HG03442 (cell line): Measurements from ENCODE around the gene FBXL16.
"Not testable (repeated sequence)": the region's sequence is repeated elsewhere in the genome, so short reads cannot be mapped to it uniquely, and the experiment has no call there.

Experiments
- ATAC-seq: cut with Tn5 transposase; IDR thresholded peaks from one replicate; pipeline ENCODE4 v1.9.1; 2021; ENCODE audit warnings: mild to moderate bottlenecking, moderate library complexity; ENCODE audit not compliant: unreplicated experiment

FBXL16 gene

DNA sequence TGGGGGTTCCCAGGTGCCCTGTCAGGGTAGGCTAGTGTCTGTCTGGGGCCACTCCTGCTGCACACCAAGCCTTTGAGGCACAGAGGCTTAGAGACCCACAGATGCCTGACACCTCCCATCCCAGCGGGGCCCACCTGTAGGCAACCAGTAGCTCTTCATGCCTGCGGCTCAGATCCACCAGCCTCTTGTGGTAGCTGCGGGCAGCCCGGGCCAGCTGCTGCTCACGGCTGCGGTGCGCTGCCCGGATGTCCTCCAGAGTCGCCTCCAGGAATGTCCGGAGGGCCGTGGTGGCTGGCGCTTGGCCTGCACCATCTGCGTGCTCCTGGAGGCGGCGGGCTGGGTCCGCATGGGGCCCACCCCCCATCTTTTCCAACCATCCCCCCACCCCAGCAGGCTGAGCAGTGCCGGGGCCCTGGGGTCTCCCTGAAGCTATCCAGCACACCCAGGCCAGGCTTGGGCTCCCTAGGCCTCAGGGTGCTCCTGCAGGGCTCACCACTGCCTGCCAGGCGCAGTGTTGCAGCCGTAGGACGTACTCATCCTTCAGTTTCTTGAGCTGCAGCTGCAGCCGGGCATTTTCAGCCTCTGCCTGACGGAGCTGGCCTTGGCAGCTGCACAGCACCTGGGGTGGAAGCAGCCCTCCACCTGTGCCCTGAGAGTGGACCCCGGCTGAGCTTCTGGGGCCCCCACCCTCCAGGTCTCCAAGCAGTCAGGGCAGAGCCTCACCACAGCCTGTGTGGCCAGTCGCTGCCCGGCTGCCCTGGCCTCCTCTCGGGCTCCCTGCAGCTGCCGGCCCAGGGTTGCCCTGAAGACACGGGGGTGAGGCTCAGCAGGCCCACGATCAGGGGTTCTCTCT, 18.8 kb upstream of the FBXL16 start:
- no peak for ATAC-seq

DNA sequence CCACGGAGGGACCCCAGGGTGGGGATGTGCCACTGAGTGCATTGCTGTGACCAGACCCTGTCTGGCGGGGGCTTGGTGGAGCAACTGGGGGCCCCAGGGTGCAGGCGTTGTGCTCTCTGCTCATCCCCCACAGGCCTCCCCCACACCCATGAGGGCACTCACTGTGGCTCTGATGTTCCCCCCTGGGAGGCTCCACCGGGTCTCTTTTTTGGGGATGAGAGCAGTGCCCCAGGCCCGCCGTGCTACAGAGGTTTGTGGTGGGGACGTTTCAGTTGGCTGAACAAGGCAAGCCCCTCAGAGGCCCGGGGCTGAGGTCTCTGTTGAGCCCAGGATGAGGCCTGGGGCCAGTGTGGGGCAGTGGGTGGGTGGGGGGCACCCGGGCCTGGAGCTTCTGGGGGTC, 18.1 kb upstream of the FBXL16 start:
- no peak for ATAC-seq

DNA sequence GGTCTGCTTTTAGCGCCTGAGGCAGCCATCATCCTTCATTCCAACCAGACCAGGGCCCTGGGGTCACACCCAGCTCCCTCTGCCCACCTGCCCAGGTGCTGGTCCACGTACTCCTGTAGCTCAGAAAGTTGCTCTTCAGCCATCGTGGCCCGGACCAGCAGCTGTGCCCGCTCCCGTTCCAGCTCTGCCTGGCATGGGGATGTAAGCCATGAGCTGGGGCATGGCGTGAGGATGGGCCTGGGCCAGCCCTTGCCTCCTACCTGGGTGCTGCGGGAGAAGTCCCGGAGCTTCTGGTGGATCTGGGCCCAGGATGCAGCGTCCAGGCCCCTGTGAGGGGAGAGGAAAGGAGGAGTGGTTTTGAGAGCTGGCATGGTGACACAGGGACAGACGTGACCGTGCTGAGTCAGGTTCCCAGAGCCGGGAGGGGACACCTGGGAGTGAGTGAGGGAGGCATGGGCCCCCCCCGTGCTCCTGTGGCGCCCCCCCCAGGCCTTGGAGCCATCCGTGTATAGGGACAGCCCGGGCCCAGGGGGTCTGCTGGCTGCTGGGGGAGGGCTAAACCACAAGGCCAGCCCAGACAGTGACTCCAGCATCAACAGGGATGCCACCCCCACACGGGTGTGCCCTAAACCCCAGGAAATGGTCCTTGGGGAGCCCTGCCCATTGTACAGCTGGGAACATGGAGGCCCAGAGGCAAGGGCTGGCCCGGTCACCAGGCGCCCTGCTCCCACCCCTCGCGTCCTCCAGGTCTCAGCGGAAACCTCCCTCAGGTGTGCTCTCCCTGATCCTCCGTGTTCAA, 17.4 kb upstream of the FBXL16 start:
- no peak for ATAC-seq

DNA sequence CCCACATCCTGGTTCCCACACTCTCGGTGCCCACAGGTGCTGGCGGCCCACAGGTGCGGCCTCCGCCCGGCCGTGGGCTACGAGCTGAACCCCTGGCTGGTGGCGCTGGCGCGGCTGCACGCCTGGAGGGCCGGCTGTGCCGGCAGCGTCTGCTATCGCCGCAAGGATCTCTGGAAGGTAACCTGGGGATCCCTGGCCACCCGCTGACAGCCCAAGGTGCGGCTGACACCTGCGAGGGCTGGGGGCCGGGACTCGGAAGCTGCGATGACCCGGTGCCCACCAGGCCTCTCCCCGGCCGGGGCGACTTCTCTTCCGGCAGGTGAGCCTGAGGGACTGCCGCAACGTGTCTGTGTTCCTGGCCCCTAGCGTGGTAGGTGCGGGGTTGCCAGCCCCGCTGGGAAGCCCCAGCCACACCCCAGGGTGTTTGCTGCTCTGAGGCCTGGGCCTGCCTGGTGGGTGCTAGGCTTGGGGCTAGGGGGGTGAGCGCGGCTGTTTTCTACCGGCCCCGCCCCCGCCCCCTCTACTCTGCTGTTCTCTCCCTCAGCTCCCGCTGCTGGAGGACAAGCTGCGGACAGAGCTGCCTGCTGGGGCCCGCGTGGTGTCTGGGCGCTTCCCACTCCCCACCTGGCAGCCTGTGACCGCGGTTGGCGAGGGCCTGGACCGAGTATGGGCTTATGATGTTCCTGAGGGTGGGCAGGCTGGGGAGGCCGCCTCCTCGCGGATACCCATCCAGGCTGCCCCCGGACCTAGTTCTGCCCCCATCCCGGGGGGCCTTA, 16.4 kb upstream of the FBXL16 start:
- no peak for ATAC-seq

DNA sequence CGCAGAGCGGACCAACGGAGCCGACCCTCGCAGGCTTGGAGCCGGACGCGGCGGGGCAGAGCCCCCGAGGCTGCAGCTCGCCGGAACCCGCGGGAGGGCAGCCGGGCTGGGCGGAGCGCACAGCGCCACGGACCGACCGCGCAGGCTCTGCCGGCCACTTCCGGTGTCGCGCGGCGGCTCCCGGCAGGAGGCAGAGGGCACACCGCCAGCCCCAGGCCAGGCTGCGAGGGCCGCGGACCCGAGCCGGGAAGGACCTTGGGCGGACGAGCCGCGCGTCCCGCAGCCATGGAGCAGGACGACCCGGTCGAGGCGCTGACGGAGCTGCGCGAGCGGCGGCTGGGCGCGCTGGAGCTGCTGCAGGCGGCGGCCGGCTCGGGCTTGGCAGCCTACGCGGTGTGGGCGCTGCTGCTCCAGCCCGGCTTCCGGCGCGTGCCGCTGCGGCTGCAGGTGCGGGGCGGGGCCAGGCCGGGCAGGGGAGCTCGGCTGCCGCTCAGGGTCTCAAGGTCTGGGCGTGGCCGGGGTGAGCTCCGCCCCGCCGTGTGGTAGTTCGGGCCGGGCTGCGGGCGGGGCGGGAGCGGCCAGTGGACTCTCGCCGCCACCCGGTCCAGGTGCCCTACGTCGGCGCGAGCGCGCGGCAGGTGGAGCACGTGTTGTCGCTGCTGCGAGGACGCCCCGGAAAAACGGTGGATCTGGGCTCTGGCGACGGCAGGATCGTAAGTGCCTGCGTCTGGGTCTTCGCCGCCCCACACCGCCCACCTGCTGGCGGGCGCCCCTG, 15.6 kb upstream of the FBXL16 start, which contains the start of gene ANTKMT:
TSS of gene ANTKMT (plus strand) at position 157 of the 775 bp plus-strand sequence. CDS start at position 286, 129 bp downstream.
- ATAC-seq = peak; percentile 62

DNA sequence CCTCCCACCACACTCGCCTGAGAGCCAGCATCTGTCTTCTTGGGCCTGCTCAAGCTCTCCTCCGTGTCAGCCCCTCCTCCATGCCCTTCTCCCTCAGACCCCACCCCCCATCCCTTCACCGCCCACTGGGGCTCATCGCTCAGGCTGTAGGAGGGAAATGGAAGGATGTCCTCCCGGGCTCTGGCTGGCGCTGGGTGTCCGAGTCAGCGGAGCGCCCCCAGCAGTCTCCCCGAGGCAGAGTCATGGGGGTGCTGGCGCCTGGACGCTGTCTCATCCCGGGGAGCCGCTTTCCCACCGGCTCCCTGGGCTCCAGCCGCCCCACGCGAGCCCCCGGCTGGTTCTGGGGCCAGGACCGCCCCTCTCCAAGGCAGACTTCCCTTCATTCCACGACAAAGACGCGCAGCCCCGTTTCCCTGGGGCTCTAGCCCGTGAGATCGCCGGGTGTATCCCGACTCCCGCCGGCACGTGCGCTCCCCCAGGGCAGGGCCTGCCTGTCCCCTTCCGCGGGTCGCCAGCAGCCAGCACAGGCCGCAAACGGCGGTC, 14.9 kb upstream of the FBXL16 start:
- ATAC-seq = peak; percentile 18

DNA sequence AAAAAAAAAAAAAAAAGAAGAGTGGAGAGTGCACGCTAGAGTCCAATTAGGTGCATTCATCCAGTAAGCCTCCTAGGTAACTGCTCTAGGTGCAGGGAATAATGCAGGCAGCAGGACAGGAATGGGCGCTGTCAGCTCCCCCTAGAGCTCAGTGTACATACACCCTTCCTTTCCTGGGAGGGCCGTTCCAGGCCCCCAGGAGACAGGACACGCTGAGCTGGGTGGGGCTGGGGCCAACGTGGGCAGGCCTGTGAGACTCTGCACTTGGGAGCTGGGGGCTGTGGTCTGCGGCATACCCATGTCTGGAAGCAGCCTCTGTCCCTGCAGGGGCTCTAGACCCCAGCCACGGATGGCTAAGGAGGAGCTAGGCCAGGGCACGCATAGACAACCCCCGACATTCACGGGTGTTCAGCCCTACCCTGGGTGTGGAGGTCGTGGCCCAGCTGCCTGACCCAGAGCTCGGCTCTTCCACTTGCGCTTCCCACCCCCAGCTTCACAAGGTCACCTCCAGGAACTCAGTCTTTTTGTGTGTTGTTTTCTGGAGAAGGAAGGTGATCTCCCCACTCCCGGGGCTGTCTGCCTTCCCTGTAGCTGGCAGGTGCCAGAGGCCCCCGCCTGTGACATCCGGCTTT, 14.3 kb upstream of the FBXL16 start:
- ATAC-seq = no peak

DNA sequence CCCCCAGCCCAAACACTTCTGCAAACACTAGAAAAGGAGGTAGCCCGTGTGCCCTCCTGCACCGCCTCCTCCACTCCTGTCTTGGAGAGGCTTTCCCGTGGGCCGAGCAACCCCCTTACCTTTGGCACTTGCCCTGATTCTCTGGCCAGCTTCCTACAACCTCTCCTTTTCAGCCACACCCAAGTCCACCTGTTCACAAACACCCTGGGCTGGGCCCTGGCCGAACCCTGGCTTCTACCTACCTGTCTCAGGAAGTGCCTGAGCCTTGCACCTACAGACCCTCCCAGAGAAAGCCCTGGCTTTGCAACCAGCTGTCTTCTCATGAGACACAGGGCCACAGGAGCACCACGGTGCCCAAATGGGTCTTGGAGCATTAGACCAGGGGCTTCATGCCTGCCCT, 13.3 kb upstream of the FBXL16 start:
- ATAC-seq = no peak

DNA sequence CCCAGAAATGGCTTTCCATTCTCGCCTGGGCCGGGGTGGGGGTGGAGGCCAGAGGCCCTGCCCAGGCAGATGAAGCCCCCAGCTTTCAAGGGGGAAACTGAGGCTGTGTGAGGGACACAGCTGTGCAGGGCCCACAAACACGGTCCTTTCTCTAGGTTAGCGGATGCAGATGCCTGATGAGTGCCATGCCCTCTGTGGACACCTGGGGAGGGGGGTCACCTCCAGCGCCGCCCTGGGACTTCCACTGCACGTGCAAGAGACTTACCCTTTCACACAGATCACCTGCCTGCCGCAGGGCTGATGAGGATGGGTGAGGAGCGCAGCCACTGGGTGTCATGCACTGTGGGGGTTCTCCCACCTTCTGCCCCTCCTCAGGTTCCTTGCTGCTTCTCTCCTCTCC, 12.8 kb upstream of the FBXL16 start:
- no peak for ATAC-seq

DNA sequence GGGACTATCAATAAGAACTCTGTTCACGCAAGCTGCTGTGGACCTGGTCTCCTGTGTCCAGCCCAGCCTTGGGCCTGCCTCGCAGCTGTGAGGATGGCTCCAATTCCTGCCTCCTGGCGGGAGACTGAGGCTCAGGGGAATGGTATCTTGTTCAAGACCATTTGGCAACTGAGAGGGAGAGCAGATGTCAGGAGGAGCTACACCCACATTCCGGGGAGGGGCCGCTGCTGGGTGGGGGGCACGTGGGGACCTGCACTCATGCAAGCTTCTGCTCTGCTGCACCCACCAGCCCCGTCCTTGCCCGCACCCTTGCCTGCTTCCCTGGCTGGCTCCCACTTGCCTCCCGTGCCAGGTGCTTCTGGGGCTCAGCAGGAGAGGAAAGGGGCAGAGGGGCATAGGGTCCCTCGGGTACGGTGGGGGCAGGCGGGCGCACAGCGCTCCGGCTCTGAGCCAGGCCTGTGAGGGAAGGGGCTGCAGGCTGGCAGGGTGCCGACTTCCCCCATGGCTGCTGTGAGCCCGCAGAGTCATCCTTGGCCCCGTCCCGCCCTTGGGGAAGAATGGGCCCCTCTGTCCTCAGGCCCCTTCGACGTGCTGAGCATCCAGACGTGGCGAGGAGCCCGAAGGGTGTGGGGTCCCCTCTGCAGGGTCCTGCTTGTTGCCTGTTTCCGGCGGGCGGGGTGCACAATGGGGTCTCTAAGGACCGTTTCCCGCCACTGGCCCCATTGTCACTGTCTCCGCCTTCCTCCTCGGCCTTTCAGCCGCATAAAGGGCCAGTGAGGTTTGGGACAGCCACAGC, 12.0 kb upstream of the FBXL16 start:
- no peak for ATAC-seq

DNA sequence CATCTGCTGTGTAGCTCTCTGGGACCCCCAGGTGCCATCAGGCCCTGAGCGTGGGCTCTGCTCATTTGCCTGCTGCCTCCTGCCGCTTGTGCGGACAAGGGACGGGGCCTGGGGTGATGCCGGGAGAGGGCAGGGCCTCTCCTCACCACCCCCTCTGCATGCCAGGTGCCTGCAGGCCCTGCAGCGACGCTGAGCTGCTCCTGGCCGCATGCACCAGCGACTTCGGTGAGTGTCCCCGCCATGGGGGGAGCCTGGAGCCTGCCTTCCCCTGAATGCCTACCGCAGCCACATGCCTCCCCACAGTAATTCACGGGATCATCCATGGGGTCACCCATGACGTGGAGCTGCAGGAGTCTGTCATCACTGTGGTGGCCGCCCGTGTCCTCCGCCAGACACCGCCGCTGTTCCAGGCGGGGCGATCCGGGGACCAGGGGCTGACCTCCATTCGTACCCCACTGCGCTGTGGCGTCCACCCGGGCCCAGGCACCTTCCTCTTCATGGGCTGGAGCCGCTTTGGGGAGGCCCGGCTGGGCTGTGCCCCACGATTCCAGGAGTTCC, 11.2 kb upstream of the FBXL16 start:
- ATAC-seq = no peak

DNA sequence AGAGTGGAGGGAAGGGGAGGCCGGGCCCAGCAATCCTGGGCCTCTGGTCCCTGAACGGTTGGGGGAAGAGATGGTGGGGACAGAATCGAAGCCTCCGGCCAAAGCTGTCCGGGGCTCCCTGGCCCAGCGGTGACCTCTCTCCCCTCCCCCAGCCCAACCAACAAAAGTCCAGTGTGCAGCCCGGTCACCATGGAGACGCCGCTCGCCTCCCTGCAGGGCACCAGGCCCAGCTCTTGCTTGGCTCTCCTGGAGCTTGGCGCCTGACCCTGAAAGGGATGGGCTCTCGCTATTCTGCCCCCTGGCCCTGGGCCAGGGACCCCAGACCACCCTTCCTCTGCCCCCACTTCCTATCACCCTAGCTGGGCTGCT, 10.6 kb upstream of the FBXL16 start:
- ATAC-seq = no peak

DNA sequence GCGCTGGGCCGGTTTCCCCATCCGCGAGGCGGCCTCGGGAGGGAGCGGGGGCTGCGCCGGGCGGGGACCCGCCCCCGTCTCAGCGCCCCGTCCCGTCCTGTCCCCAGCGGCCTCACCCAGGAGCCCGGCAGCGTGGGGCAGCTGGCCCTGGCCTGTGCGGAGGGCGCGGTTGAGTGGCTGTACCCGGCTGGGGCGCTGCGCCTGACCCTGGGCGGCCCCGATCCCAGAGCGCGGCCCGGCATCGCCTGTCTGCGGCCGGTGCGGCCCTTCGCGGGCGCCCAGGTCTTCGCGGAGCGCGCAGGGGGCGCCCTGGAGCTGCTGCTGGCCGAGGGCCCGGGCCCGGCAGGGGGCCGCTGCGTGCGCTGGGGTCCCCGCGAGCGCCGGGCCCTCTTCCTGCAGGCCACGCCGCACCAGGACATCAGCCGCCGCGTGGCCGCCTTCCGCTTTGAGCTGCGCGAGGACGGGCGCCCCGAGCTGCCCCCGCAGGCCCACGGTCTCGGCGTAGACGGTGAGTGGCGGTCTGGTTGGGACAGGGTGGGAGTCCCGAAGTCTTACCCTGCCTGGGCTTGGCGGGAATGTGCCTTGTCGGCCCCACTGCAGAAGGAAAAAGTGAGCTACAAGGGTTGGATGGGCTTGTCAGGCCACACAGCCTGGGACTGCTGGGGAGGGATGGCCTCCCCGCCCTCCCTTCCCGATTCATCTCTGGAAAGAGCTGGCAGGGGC, 10.0 kb upstream of the FBXL16 start:
- peak; percentile 23 for ATAC-seq

DNA sequence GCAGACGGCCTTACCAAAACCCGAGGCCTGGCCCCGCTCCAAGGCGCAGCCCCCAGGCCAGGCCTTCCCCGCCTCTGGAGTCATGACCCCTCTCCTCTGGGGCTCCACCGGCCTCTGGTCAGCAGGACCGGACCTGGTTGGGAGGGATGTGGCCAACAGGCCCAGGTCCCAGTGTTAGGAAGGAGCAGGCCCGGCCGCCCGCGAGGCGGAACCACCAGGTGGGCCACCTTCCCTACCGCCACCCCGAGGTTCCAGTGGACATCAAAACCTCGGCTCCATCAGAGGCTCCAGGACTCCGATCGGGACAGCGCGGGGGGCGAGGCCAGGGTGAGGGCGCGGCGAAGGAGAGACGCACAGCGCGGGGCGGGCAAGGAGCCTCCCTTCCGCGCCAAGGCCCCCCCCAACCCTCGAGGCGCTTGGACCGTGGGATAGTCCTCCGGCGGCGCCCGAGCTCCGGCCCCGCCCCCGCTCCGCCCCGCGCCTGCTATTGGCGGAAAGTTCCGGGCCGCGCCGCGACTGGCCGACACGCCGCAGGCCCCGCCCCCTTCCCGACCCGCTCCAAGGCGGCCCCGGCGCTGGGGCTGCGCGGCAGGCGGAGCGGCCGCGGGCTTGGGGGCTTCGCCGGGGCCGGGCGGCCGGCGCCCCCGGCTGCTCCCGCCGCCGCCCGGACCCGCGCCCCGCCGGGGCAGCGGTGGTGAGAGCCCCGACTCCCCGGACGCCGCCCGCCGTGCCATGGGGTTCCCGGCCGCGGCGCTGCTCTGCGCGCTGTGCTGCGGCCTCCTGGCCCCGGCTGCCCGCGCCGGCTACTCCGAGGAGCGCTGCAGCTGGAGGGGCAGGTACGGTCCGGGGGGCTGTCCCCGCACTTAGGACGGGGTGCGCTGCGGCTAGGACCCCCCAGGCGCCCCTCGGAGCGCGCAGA, 9.2 kb upstream of the FBXL16 start, which contains the start of gene METRN:
TSS of gene METRN (plus strand) at position 561 of the 919 bp plus-strand sequence. CDS start at position 733, 172 bp downstream.
- peak; percentile 61 for ATAC-seq

DNA sequence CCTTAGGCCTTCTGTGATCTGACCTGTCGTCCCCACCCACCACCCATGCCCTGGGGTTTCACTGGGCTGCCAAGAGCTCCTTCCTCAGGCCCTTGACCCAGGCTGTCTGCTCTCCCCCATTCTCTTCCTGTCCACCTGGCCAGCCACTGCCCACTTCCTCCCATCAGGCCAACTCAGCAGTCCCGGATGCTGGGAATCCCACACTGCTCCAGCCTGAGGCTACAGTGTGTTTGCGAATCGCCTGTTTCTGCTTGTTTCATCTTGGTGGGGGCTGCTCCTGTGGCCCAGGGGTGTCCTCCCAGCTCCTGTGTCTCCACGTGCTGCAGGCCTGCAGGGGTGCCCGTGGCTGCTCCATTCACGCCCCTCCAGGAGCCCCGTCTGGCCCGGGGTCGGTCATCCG, 8.5 kb upstream of the FBXL16 start:
- no peak for ATAC-seq

DNA sequence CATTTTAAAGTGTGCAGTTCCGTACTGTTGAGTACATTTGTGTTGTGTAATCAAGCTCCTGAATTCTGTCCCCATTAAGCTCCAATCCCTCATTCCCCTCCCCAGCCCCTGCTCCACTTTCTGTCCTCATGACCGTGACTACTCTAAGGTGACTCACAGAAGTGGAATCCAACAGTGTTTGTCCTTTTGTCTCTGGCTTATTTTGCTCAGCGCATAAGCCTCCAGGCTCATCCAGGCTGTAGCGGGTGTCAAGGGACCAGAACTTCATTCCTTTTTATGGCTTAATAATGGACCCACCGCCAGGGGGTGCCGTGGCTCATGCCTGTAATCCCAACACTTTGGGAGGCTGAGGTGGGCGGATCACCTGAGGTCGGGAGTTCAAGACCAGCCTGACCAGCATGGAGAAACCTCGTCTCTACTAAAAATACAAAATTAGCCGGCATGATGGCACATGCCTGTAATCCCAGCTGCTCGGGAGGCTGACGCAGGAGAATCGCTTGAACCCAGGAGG, 7.2 kb upstream of the FBXL16 start:
- not testable (repeated sequence) for ATAC-seq
